GM10266 (cell line): ENCODE measurements around the gene CPAMD8.

ENCODE experiments used
- DNase-seq: peaks from one replicate; pipeline ENCODE4 v3.0.0; 2012; ENCODE audit errors: extremely low spot score
- CTCF ChIP-seq: IDR thresholded peaks from 2 replicates; pipeline ENCODE4 v1.5.1; 2012; ENCODE audit warnings: mild to moderate bottlenecking, low read depth; ENCODE audit not compliant: control insufficient read depth, insufficient read depth; ENCODE audit errors: missing control alignments

Gene CPAMD8

GRCh38 chr19:17041976-17042375 is 15.4 kb upstream of the CPAMD8 start:
- no peak for DNase-seq
- no peak for TF ChIP-seq CTCF

- no peak for TF ChIP-seq CTCF
- no peak for DNase-seq
These were observed 11.4 kb upstream of the CPAMD8 start for GRCh38 chr19:17037966-17038500.

- no peak for TF ChIP-seq CTCF
- no peak for DNase-seq
These were observed 10.6 kb upstream of the CPAMD8 start for GRCh38 chr19:17037184-17037583.

GRCh38 chr19:17036640-17037039 is 10.0 kb upstream of the CPAMD8 start:
- no peak for DNase-seq
- TF ChIP-seq CTCF = no peak

GRCh38 chr19:17035842-17036424 is 9.3 kb upstream of the CPAMD8 start:
- no peak for TF ChIP-seq CTCF
- DNase-seq = no peak

- no peak for TF ChIP-seq CTCF
- no peak for DNase-seq
These were observed 5.1 kb upstream of the CPAMD8 start for GRCh38 chr19:17031741-17032140.

GRCh38 chr19:17027535-17027975 is 945 bp upstream of the CPAMD8 start:
- TF ChIP-seq CTCF = no peak
- no peak for DNase-seq
